Stimulated activated CD4-positive, alpha-beta T cell treated with anti-CD3 and anti-CD28 coated beads, Interleukin-1b, Interleukin-23, amount 100 ng/mL, for 24 hours (primary cell): ENCODE results near the gene ABCB8.

ENCODE experiments used
- DNase-seq, 4 experiments: peaks; one replicate each; pipeline ENCODE4 v3.0.0-alpha.2; 2020; ENCODE audit warnings: low read depth in 4 of 4, low spot score in 1 of 4

Gene ABCB8

DNA sequence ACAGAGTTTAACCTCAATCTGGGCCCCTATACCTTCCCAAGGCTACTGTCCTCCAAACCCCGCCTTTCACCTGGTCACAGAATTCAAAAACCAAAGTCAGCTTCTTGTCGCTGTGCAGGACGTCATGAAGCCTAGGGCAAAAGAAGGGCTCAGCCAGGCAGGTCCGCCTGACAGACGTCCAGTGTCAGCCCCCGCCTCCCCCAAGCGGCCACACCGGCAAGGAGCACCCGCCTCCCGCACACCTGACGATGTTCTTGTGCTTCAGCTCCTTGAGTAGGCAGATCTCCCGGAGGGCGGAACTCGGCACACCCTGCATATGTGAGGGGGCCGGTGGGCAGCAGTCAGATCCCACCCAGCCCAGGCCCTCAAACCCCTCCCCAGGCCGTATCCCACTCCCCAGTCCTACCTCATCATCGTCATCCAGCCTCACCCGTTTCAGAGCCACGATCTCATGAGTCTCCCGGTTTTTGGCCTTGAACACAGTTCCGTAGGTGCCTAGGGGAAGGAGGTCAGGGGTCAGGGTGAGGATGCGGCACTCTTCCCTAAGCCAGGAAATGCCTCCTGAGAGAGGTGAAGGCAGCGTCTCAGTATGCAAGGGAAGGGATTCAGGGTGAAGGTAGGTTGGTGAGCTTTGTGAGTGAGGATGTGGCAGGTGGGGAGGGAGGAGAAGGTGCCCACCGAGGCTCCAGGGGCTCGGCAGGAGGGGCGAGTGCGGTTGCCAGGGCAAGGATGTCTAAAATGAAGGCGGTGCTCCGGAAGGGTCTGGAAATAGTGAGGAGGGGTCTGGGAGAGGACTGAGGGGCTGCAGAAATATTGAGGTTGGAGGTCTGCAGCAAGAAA is 28.6 kb downstream of the ABCB8 start:
- DNase-seq: no peak

DNA sequence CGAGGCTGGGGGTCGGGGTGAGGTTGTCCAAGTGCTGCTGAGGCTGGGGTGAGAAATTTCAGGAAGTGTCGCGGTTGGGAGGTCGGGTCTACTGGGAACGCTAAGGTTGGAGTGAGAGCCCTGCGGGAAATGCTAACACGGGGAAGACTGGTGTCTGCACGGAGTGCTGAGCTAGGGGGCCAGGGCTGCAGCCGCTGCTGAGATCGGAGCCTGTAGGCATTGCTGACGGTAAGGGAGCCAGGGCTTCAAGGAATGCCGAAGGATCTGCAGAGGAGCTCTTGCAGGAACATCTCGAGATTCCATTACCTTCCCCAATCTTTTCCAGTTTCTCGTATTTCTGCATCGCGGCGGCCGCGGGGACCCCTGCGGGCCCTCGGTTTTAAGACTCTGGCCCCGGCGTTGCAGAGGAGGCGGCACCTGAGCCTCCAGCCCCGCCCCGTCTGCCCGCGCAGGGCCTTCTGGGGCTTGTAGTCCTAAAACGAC is 29.3 kb downstream of the ABCB8 start, which contains the start of gene CDK5:
Gene CDK5, minus strand, starts transcription at position 392 of the 483 bp plus-strand sequence. Its CDS starts 49 bp downstream, at position 343.
- no peak for DNase-seq

DNA sequence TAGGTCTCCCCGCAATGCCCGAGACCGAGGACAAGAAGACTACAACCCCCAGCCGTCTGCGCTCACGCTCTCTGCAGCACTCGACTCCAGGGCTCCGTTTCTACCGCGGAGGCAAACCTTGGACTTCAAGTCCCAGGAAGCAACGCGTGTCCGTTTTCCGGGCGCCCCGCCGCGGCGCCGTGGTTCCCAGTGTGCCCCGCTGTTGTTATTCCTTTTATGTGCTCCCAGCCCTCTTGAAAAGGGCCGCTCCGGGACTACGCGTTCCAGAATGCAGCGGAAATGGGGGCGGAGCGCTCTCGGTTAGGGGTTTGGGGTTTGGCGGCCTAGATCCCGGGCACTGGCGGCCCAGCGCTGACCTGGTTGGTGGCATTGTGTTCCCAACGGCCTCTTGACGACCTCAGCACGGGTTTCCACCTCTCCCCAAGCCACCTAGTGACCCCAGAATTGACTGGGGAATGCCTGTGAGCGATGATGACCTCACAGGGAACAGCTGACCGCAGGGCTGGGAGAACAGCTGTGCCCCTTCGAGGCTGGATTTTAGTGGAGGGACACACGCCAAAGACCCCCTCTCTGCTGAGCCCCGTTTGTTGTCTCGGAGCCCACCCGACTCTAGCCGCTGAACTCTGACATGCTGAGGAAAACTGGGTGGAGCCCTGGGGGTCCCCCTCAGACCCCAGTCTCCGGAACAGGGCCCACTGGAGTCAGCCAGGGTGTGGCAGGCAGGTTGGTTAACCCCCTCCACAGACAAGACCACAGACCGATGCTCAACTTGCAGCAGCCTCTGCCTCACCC is 29.9 kb downstream of the ABCB8 start:
- DNase-seq: peak; percentile 87 to 96 (median 92)

DNA sequence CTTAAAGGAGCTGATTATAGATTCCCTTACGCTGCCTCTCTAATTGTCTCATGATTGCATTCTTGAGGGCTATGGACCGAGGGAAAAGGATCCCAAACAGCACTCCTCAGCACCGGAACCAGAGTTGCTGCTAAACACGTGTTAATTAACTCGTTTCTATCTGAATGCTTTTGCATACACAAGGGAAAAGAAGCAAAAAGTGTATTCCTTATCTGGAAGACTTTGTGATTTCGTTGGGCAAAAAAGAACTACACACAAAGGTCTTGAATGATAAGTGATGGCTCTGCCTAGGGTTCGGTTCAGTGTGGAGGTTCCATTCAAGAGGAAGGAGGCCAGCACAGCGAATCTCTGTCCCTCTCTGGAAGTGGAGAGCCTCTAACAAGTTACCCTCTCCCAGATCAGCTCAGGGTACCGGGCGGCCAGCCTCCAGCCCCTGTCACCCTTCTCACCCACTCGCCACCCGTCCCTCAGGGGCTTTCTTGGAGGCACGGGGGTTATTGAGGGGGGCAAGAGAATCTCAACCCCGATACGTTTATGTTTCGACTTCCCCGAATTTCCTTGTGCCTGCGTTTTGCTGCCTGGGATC is 30.6 kb downstream of the ABCB8 start:
- DNase-seq: no peak

DNA sequence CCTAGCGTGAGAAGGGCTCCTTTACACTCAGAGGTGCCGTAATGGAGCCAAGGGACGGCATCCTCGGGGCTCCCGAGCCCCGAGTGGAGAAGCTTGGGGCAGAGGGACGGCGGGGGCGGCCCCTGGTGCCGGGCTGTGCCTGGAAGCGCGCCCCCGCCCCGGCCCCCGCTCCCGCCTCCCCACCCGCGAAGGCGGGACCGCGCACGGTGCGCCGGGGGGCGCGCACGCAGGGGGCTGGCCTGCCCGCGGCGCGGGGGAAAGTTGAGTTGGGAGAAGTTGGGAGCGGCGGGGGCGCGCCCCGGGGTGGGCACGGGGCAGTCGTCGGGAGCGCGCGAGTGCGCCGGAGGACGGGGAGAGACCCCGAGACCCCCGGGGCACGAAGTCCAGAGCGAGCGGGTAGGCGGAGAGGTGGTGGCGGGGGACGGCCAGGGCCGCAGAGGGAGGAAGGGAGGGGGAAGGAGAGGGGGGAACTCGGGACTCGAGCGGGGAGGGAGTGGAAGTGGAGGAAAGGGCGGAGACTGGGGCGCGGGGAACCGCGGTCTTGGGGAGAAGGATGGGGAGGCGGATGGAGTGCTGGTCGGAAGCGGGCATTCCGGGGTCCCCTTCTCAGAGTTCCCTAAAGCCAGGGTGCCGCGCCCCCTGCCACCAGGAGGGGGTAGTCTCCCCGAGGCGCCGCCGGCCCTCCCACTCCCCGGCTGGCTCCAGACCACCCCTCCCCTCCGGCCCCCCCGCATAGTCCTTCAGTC is 31.3 kb downstream of the ABCB8 start, which contains the start of gene SLC4A2:
Gene SLC4A2, plus strand, starts transcription at position 223 of the 746 bp plus-strand sequence. CDS start 2,399 bp downstream, outside the sequence.
- DNase-seq: peak in 2 of 4 experiments; percentile 57 to 69

DNA sequence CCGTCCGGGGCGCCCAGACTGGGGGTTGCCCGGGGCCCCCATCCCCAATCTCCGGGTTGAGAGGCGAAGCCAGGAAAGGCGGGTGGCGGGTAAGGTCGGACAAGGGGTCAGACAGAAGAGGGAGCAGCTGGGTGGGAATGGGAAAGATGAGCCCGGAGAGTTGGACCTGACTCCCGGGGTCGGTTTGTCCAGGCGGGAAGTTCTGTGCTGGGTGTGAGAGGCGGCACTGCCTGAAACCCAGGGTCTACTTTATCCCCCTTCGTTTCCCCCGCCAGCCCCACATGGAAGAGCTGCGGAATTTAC is 31.8 kb downstream of the ABCB8 start:
- DNase-seq: no peak

DNA sequence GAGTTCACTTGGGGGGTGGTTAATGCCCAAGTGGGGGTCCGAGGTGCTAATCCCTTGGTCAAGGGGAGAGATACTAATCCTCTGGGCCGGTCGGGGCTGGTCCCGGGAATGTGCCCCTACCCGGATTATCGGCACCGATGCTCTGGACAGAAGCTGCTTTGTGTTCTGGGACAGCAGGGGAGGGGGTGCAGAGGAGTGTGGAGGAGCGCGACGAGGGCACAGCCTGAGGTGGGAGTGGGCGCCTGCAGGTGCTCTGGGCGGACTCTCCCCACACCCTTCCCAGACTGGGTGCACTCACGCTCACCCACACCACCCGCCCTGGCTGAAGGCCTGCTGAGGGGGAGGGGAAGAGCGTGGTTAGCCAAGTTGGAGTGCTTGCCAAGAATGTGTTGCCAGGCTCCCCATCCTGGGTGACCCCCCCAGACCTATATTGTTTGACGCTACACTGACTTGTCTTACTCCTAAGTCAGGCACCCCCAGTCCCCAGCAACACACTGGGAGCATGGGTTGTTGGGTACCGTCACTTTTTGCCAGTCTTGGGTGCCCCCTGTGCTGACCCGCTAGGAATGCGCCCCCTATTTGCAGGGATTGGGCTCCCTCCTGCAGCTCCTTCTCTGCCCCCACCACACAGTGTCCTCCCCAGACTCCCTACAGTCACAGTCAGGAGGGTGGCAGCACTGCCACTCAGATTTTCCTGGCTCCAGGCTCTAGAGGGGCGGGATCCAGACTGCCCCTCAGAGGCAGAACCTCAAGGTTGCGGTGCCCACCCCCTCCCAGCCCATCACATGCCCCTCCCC is 32.4 kb downstream of the ABCB8 start:
- DNase-seq: no peak

DNA sequence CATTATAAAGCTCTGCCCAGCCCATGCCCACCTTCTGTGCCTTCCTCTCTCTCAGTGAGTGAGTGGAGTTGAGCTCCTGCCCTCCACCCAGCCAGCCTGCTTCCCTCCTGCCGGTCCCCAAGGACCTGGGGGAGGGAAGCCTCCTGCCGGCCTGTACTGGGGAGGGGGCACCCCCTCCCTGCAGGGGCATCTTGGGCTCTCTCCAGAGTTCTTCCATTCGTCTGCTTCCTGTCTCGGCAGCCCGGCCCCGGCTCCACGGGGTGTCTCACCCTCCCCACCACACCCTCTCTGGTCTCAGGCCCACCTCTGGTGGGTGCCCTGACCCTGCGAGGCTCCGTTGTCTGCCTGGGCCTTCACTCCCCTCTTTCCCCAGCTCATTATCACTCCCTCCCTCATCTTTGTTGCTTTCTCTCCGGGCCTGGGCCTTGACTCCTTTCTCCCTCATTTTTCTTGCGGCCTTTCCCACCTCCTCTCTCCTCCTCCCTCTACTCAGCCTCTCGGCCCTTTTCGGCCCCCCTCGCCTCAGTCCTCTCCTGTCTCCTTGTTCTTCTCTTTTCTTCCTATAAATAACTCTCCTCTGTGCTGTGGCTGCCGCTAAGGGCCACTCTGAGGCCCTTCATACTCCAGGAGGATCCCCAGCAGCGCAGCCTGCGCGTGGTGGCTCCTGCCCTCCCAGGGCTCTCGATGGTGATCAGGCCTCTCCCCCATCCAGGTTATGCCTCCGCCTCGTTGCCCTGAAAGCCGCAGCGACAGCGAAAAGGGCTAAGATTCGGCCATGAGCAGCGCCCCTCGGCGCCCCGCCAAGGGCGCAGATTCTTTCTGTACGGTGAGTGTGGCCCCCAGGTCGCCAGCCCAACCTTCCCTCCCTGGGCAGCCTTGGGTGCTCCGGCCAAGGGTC is 33.2 kb downstream of the ABCB8 start:
- no peak for DNase-seq

DNA sequence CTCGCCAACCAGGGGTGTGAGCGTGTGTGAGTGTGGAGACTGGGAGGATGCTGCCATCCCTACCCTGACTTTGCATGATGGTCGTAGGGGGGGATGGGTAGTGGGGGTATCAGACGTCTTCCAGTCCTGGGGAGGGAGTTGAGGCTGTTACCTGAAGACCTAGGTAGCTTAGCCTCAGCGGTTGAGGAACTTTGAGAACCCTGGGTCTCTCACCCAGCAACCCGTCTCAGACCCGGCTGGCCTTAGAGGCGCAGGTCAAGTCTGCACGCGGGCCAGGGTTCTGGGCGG is 33.8 kb downstream of the ABCB8 start:
- DNase-seq: no peak

DNA sequence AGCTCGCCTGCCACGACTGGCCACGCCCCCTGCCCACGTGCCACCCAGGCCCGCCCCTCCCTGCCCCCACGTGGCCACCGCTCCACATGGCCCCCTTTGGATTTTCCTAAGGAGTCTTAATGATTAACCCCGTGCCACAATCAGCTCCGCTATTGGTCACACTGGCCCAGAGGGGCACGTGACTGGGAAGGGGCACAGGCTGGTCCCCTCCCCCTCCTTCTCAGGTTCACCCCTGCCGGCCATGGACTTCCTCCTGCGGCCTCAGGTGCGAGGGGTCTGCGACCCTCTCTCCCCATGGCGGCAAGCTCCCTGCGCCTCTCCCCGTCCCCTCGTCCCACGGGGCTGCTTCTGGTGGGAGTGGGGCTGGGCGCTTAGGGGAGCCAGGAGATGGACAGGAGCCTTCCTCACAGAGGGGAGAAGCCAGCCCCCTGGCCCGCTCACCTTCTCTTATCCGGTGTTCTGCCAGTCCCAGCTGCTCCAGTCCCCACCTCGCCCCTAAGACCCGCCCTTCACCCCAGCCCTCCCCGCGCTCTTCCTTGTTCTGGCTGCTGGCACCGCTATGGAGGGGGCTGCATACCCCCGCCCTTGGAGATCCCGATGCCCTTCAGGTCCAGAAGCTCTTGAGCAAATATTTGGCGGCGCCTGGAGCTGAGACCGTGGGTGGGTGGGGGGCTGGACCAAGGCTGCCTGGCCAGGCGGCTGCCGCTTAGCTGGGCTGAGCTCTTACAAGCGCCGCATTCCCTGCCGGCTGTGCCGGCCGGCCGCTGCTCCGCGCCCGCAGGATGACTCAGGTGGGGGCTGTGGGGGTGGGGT is 34.4 kb downstream of the ABCB8 start:
- no peak for DNase-seq

DNA sequence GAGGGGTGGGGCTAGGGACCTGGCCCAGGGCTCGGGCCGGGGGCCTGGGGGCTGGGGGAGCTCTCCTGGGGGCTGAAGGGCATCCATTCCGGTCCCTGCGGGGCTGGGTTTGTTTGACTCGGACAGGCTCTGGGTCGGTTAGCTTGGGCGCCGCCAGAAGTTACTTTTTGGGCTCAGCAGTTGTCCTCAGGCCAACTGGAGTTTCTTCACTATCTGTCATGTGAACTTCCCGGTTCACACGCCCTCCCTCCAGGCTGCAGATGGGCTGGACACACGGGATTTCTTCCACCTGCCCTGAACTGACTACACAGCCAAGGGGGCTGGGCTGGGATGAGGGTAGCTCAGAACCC is 34.9 kb downstream of the ABCB8 start:
- no peak for DNase-seq

DNA sequence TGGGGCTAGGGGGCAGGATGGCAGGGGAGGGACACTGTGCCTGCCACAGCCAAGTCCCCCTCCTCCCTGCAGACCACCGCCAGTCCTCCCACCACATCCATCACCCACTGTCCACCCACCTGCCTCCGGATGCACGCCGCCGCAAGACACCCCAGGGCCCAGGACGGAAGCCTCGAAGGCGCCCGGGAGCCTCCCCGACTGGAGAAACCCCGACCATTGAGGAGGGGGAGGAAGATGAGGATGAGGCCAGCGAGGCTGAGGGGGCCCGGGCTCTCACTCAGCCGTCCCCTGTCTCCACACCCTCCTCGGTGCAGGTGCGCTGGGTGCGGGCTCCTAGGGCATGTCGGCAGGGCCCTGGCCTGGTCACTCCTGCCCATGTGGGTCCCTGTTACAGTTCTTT is 36.2 kb downstream of the ABCB8 start:
- no peak for DNase-seq

DNA sequence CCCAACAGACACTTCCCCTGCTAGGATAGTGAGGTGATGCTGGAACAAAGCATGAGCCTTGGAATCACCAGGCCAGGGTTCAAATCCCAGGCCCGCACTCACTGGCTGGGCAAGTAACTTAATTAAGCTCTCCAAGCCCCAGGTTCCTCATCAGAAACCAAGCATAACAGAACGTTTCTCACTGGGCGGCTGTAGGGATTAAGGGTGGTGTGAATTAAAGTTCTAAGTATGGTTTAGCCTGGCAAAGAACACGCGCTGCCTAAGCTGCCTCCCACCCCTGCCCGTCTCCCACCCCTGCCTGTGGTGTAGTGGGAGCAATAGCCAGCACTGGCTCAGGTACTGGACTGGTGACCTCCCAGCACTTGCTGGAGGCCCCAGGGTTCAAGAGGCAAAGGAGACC is 36.7 kb downstream of the ABCB8 start:
- DNase-seq: no peak

DNA sequence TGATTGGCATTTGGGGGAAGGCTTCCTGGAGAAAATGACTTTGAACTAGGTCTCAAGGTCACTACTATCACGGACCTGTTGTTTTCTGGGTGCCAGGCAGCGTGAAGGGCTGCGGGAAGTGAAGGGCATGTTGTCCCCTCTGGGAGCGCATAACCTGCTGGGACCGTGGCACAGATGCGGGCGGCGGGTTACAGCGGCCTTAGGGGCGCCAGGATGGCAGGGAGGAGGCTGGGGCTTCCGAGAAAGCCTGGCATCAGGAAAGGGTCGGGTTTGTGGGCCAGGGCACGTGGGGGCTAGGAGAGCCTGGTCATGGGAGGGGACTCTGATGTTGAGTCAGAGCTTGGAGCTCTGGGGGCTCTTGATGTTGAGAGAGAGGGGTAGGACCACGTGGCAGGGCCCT is 37.3 kb downstream of the ABCB8 start:
- DNase-seq: no peak

DNA sequence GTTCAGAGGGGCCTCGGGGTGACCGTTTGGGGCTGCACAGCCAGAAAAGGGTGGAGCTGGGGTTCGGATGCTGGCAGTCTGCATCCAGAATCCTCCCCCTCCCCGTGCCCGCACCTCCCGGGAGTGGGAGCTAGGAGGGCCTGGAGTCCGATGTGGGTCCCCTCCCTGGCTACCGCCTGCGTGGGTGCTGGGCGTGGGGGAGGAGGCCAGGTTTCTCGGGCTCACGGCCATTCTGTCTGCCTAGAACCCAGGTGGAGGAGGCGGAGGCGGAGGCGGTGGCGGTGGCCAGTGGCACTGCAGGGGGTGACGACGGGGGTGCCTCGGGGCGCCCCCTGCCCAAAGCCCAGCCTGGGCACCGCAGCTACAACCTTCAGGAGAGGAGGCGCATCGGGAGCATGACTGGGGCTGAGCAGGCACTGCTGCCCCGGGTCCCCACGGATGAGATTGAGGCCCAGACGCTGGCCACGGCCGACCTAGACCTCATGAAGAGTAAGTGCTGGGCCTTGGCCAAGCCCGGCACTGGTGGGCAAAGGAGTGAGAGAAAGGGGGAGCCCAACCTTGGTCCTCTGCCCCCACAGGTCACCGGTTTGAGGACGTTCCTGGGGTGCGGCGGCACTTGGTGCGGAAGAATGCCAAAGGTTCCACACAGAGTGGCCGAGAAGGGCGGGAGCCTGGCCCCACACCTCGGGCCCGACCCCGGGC is 38.2 kb downstream of the ABCB8 start:
- no peak for DNase-seq

DNA sequence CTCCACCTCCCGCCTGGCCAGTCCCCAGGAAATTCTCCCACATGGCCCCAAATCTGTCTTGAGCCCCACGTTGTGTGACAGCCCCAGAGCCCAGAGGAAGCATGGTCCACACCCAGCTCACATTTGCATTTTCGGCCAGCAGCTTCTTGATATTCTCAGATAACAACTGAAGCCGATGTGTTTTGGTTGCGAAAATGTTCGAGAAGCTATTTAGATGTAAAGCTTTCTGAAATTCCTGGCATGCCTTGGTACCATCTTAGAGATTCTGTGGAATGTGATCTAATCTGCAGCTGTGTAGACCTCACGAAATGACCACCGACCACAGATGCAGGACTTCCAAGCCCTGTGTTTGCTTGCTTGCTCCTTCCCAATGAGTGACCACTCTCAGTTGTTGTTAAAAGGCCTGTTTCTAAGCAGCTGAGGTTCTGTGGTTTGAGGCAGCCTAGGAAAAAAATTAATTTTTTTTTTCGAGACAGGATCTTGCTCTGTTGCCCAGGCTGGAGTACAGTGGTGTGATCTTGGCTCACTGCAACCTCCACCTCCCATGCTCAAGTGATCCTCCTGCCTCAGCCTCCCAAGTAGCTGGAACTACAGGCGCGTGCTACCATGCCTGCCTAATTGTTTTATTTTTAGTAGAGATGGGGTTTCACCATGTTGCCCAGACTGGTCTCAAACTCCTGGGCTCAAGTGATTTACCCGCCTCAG is 40.0 kb downstream of the ABCB8 start:
- no peak for DNase-seq

DNA sequence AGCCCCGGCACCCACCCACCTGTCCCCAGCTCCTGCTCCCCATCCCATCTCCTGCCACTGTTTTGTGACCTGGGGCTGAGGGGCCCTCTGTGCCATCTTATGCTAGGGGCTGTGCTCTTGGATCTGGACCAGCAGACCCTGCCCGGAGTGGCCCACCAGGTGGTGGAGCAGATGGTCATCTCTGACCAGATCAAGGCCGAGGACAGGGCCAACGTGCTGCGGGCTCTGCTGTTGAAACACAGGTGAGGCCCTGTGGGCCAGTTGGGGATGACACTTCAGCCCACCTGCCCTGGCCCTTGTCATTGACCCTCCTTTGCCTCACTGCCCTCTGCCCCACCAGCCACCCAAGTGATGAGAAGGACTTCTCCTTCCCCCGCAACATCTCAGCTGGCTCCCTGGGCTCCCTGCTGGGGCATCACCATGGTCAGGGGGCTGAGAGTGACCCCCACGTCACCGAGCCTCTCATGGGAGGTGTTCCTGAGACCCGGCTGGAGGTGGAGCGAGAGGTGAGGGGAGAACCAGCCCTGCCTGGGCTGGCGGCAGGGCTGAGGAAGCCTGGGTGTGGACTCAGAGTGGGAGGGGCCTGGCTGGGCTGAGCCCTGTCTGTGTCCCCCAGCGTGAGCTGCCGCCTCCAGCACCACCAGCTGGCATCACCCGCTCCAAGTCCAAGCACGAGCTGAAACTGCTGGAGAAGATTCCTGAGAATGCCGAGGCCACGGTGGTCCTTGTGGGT is 41.8 kb downstream of the ABCB8 start:
- DNase-seq: no peak
